GM12875 (cell line): ENCODE data around the gene CYP1A1.
"Not testable (repeated sequence)": the region's sequence is repeated elsewhere in the genome, so short reads cannot be mapped to it uniquely, and the experiment has no call there.

Experiments
- H3K4me3 ChIP-seq: one replicate; pipeline ENCODE4 v1.5.1; 2011; ENCODE audit warnings: low read depth, low read length, control low read depth
- TF ChIP-seq, protein P1 (sequence below): IDR thresholded peaks from 2 replicates; pipeline ENCODE4 v1.5.1; 2011; ENCODE audit warnings: low read depth, mild to moderate bottlenecking, control low read depth, inconsistent platforms, low read length, moderate library complexity, borderline replicate concordance; ENCODE audit not compliant: insufficient read depth

Gene CYP1A1

DNA sequence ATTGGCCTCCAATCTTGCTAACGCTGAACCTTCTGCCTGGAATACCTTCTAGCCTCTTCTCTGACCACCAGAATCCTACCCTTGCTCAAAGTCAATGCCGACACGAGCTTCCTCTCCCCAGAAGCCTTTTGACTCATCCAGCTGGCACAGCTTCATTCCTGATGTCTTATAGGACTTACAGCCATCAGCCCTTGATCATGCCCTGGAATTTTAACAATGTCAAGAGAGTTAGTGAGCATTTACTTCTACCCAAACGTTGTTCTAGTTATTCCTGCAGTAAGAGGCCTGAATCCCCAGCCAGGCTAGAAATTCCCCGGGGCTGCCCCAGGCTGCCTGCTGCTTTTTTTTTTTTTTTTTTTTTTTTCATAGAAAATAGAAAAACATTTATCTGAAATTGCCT, 27.2 kb upstream of the CYP1A1 start:
- TF ChIP-seq, protein P1, sequence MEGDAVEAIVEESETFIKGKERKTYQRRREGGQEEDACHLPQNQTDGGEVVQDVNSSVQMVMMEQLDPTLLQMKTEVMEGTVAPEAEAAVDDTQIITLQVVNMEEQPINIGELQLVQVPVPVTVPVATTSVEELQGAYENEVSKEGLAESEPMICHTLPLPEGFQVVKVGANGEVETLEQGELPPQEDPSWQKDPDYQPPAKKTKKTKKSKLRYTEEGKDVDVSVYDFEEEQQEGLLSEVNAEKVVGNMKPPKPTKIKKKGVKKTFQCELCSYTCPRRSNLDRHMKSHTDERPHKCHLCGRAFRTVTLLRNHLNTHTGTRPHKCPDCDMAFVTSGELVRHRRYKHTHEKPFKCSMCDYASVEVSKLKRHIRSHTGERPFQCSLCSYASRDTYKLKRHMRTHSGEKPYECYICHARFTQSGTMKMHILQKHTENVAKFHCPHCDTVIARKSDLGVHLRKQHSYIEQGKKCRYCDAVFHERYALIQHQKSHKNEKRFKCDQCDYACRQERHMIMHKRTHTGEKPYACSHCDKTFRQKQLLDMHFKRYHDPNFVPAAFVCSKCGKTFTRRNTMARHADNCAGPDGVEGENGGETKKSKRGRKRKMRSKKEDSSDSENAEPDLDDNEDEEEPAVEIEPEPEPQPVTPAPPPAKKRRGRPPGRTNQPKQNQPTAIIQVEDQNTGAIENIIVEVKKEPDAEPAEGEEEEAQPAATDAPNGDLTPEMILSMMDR: no peak
- no peak overlapping the region for H3K4me3 ChIP-seq

DNA sequence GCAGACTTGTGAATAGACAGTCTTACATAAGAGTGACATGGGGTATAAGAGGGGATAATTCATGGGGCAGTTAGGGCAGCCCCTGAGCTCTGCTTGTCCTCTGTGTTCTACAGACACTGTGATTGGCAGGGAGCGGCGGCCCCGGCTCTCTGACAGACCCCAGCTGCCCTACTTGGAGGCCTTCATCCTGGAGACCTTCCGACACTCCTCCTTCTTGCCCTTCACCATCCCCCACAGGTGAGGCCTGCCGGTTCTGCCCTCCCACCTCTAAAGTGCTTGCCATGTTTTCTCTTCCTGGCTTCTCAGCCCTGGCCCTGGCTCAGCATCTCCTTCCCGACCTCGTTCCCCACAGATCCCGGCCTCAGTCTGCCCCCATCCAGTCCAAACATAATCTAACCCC, 26.7 kb upstream of the CYP1A1 start:
- TF ChIP-seq, protein P1: no peak
- H3K4me3 ChIP-seq: no peak overlapping the region

DNA sequence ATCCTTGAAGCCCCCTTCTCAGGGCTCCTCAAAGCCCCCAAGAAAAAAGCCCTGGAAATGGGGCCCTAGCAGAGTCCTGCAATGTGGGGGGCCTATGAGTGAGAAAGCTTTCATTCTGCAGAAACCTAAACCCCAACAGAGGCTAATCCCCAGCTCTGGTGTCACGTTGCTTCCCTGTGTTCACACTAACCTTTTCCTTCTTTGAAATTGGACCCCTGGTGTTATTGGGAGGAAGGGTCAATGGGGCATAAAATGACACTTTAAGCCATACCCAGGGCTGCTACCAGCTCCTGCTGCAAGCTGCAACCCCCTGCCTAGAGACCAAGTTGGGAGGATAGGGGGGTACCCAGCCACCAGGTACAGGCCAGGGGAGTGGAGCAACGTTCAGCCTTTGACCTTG, 25.4 kb upstream of the CYP1A1 start:
- TF ChIP-seq, protein P1: no peak
- H3K4me3 ChIP-seq: no peak overlapping the region

DNA sequence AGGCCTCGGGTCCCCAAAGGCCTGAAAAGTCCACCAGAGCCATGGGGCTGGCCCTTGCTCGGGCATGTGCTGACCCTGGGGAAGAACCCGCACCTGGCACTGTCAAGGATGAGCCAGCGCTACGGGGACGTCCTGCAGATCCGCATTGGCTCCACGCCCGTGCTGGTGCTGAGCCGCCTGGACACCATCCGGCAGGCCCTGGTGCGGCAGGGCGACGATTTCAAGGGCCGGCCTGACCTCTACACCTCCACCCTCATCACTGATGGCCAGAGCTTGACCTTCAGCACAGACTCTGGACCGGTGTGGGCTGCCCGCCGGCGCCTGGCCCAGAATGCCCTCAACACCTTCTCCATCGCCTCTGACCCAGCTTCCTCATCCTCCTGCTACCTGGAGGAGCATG, 24.5 kb upstream of the CYP1A1 start:
- TF ChIP-seq, protein P1: no peak
- H3K4me3 ChIP-seq: no peak overlapping the region

DNA sequence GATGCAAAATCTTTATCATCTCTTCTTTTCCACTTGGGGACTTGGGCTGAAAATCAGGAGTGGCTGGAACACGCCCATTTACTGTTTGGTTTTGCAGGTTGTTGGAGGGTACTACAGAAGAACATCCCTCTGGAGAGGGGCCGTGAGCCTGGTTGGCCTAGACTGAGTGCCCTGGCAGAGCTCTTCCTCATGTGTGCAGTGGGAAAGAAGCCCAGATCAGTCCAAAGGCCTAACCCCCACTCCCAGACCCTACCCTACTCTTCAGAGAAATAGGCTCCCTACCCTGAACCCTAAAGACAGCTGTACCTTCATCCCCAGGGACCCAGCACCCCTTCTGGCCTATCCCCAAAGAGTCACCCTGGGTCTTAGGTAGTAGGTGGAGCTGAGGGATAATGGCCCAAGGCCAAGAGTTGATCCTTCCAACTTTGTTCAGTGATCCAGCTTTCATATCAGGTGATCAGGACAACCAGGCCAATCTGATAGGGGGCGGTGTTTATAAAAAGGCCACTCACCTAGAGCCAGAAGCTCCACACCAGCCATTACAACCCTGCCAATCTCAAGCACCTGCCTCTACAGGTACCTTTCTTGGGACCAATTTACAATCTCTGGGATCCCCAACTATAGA, 23.1 kb upstream of the CYP1A1 start, which contains the start of gene CYP1A2:
CYP1A2 (plus strand) TSS at position 524 of the 625 bp plus-strand sequence. CDS start 894 bp downstream, outside the sequence.
- no peak within 1 kb of the TSS for H3K4me3 ChIP-seq
- TF ChIP-seq, protein P1: no peak

DNA sequence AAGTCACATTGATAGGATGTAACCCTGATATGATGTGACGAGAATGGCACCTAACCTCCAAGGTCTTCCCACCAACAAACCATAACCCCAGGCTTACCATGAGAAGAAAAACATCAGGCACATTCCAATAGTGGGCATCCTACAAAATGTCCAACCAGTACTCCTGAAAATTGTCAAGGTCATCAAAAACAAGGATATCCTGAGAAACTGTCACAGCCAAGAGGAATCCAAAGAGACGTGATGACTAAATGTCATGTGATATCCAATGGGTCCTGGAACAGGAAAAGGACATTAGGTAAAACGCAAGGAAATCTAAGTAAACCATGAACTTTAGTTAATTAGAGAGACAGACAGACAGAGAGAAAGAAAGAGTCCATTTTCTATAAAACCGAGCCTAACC, 21.1 kb upstream of the CYP1A1 start:
- H3K4me3 ChIP-seq: no peak overlapping the region
- TF ChIP-seq, protein P1: no peak

DNA sequence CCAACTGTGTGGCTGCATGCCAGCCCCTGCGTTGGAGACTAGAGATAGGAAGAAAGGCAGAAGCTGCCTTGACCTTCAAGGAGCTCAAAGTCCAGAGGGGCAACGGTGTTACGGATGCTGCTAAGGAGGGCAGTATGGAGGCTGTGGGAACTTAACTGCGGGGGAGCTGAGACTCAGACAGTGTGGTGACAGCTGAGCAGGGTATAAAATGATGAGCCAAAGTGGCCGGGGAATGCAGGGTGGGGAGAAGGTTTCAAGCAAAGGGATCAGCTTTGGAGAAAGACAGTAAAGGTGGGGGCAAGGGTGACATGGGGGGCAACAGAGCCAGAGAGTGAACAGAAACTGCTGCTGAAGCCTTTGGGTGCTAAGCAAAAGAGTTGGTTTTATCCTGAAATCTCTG, 17.1 kb upstream of the CYP1A1 start:
- no peak overlapping the region for H3K4me3 ChIP-seq
- TF ChIP-seq, protein P1: no peak

DNA sequence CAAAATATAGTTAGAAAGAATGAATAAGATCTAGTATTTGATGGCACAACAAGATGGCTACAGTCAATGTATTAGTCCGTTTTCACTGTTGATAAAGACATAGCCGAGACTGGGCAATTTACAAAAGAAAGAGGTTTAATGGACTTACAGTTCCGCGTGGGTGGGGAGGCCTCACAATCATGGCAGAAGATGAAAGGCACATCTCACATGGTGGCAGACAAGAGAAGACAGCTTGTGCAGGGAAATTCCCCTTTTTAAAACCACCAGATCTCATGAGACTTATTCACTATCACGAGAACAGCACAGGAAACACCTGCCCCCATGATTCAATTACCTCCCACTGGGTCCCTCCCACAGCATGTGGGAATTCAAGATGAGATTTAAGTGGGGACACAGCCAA, 12.9 kb upstream of the CYP1A1 start:
- not testable (repeated sequence) for H3K4me3 ChIP-seq
